Mucosa of gallbladder (tissue), 1 donor: ENCODE results near the gene GNB3. TPM values are rescaled to one million over a fixed set of nuclear protein-coding genes. Genes with fewer than 3 reads are reported as not detected.
"Not testable (repeated sequence)": the region's sequence is repeated elsewhere in the genome, so short reads cannot be mapped to it uniquely, and the experiment has no call there.

ENCODE experiments used
- DNase-seq: peaks from one replicate; pipeline ENCODE4 v3.0.0-alpha.2; 2020; ENCODE audit warnings: low spot score
- total RNA-seq: library from RNA; stranded (reverse); gene quantifications from one replicate; pipeline ENCODE4 v1.2.1, GENCODE V29; 2021
- donor health status: DM: no; HTN: no; CAD: no.

Gene GNB3
- total RNA-seq, 1 donor from 2014 or later, result 3.3 TPM

GRCh38 chr12:6860942-6861341, 20.2 kb downstream of the GNB3 start:
- no peak for DNase-seq

- no peak for DNase-seq
These were observed 20.7 kb downstream of the GNB3 start for GRCh38 chr12:6861391-6861790.

- DNase-seq, result no peak
These were observed 22.3 kb downstream of the GNB3 start for GRCh38 chr12:6863033-6863432.

- DNase-seq, result no peak
These were observed 23.0 kb downstream of the GNB3 start for GRCh38 chr12:6863586-6864321.

- DNase-seq, result not testable (repeated sequence)
These were observed 24.6 kb downstream of the GNB3 start for GRCh38 chr12:6865307-6865706.

GRCh38 chr12:6866163-6866919, 25.6 kb downstream of the GNB3 start:
- no peak for DNase-seq

GRCh38 chr12:6866920-6867412, 26.2 kb downstream of the GNB3 start:
- no peak for DNase-seq

GRCh38 chr12:6867413-6868210, 26.9 kb downstream of the GNB3 start, which contains the start of gene TPI1:
Gene TPI1 (plus strand): TSS chr12:6867531. CDS start chr12:6867567, 36 bp downstream.
- DNase-seq, result peak; percentile 86

GRCh38 chr12:6868211-6869048, 27.7 kb downstream of the GNB3 start:
- no peak for DNase-seq

GRCh38 chr12:6869049-6870021, 28.6 kb downstream of the GNB3 start:
- DNase-seq, result peak; percentile 88

- DNase-seq, result not testable (repeated sequence)
These were observed 29.6 kb downstream of the GNB3 start for GRCh38 chr12:6870304-6870703.

- peak; percentile 67 for DNase-seq
These were observed 30.6 kb downstream of the GNB3 start for GRCh38 chr12:6871052-6871957.

- DNase-seq, result peak; percentile 85
These were observed 31.6 kb downstream of the GNB3 start for GRCh38 chr12:6872073-6873048.

- peak; percentile 99 for DNase-seq
These were observed 32.6 kb downstream of the GNB3 start, which contains the start of gene SPSB2 for GRCh38 chr12:6873094-6874014. Gene SPSB2 (minus strand): TSS chr12:6873303. CDS start chr12:6872901, 402 bp downstream.

GRCh38 chr12:6874015-6874368, 33.3 kb downstream of the GNB3 start:
- not testable (repeated sequence) for DNase-seq

GRCh38 chr12:6879824-6880223, 39.1 kb downstream of the GNB3 start:
- DNase-seq, result not testable (repeated sequence)
